Activated CD8-positive, alpha-beta memory T cell treated with anti-CD3 and anti-CD28 coated beads for 1 hour (primary cell): ENCODE results near the gene CNTNAP5.

ENCODE experiments used
- DNase-seq, 2 donors: peaks; one replicate each; pipeline ENCODE4 v3.0.0-alpha.2; 2020; ENCODE audit warnings: low read depth in 1 of 2; ENCODE audit errors: extremely low read depth in 1 of 2

The CNTNAP5 gene

GRCh38 chr2:124961132-124961531, 936.0 kb downstream of the CNTNAP5 start:
- no peak for DNase-seq
